Measurements from ENCODE around the gene NOS1AP. TPM values are rescaled to one million over a fixed set of nuclear protein-coding genes. Genes with fewer than 3 reads are reported as not detected.
A peak's percentile ranks its signal among the peaks of the same experiment; 100 is the strongest.

The NOS1AP gene
- total RNA-seq, 1 experiment from 2014 or later, result 14.7 TPM

- TF ChIP-seq CTCF (IDR thresholded peaks at IDR 0.05), result peak; percentile 49; the same call in 1 of the 2 replicates
- TF ChIP-seq NFE2L1 (CRISPR knock-in tag; IDR thresholded peaks at IDR 0.05), result no peak
- ChIA-PET CTCF (interaction anchor here (0.5 to 2.3 kb wide), 49 partner anchors 8 to 492 kb away, joined by 3 to 27 read pairs (median 4); partner anchors contain the start of genes C1orf226 and OLFML2B), POLR2A (no interaction called here)
- no peak overlapping the region for H3K27ac Mint-ChIP-seq
- ATAC-seq (peak; percentile 79), DNase-seq (ENCODE audit: low spot score) (no peak)
- no peak overlapping the region for H3K4me3 Mint-ChIP-seq
- H3K27me3 Mint-ChIP-seq (ENCODE audit: low read depth), result no peaks in the 10 kb centered on the region
- peaks cover 8% of the 10 kb centered on the region for H3K36me3 Mint-ChIP-seq
- no peaks in the 10 kb centered on the region for H3K9me3 Mint-ChIP-seq
- H3K4me1 Mint-ChIP-seq, result peaks cover 12% of the 10 kb centered on the region
These were observed 288.3 kb downstream of the NOS1AP start for GRCh38 chr1:162357681-162358266.

DNA sequence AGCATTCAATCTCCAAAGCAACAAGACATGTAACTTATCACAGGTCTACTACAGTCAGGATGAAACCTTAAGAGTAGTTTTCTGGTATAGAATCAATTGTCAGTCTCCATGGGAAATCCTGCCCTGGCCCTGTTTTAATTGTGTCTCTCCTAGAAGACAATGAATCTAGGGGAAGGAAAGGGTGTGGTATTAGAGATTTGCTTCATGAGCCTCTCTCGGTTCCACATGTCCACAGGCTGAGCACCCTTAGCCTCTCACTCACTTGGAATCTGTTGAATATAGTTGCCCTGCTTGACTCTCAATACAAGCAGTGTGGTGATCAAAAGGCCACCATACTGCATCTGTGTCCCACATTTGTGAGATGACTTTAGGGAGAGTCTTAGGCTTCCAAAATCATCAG lies 289.4 kb downstream of the NOS1AP start:
- no peaks in the 10 kb centered on the region for H3K27me3 Mint-ChIP-seq (ENCODE audit: low read depth)
- ATAC-seq, result no peak

GRCh38 chr1:162359523-162360236 lies 290.2 kb downstream of the NOS1AP start:
- no peaks in the 10 kb centered on the region for H3K4me1 Mint-ChIP-seq
- ChIA-PET POLR2A (no interaction called here), CTCF (no interaction called here)
- H3K36me3 Mint-ChIP-seq, result peaks cover 8% of the 10 kb centered on the region
- H3K27ac Mint-ChIP-seq, result no peak overlapping the region
- TF ChIP-seq ZNF416 (CRISPR knock-in tag; IDR thresholded peaks at IDR 0.05), result no peak
- TF ChIP-seq, protein P1, sequence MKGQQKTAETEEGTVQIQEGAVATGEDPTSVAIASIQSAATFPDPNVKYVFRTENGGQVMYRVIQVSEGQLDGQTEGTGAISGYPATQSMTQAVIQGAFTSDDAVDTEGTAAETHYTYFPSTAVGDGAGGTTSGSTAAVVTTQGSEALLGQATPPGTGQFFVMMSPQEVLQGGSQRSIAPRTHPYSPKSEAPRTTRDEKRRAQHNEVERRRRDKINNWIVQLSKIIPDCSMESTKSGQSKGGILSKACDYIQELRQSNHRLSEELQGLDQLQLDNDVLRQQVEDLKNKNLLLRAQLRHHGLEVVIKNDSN (CRISPR knock-in tag; IDR thresholded peaks at IDR 0.05), result no peak
- TF ChIP-seq CREB1 (CRISPR knock-in tag; IDR thresholded peaks at IDR 0.05), result no peak
- TF ChIP-seq, protein P2, sequence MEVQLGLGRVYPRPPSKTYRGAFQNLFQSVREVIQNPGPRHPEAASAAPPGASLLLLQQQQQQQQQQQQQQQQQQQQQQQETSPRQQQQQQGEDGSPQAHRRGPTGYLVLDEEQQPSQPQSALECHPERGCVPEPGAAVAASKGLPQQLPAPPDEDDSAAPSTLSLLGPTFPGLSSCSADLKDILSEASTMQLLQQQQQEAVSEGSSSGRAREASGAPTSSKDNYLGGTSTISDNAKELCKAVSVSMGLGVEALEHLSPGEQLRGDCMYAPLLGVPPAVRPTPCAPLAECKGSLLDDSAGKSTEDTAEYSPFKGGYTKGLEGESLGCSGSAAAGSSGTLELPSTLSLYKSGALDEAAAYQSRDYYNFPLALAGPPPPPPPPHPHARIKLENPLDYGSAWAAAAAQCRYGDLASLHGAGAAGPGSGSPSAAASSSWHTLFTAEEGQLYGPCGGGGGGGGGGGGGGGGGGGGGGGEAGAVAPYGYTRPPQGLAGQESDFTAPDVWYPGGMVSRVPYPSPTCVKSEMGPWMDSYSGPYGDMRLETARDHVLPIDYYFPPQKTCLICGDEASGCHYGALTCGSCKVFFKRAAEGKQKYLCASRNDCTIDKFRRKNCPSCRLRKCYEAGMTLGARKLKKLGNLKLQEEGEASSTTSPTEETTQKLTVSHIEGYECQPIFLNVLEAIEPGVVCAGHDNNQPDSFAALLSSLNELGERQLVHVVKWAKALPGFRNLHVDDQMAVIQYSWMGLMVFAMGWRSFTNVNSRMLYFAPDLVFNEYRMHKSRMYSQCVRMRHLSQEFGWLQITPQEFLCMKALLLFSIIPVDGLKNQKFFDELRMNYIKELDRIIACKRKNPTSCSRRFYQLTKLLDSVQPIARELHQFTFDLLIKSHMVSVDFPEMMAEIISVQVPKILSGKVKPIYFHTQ (CRISPR knock-in tag; IDR thresholded peaks at IDR 0.05), result no peak
- no peak for TF ChIP-seq ZNF317 (CRISPR knock-in tag; IDR thresholded peaks at IDR 0.05; ENCODE audit: borderline replicate concordance, low read depth)
- TF ChIP-seq, protein P3, sequence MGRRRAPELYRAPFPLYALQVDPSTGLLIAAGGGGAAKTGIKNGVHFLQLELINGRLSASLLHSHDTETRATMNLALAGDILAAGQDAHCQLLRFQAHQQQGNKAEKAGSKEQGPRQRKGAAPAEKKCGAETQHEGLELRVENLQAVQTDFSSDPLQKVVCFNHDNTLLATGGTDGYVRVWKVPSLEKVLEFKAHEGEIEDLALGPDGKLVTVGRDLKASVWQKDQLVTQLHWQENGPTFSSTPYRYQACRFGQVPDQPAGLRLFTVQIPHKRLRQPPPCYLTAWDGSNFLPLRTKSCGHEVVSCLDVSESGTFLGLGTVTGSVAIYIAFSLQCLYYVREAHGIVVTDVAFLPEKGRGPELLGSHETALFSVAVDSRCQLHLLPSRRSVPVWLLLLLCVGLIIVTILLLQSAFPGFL (CRISPR knock-in tag; IDR thresholded peaks at IDR 0.05; ENCODE audit: borderline replicate concordance), result no peak
- TF ChIP-seq, protein P4, sequence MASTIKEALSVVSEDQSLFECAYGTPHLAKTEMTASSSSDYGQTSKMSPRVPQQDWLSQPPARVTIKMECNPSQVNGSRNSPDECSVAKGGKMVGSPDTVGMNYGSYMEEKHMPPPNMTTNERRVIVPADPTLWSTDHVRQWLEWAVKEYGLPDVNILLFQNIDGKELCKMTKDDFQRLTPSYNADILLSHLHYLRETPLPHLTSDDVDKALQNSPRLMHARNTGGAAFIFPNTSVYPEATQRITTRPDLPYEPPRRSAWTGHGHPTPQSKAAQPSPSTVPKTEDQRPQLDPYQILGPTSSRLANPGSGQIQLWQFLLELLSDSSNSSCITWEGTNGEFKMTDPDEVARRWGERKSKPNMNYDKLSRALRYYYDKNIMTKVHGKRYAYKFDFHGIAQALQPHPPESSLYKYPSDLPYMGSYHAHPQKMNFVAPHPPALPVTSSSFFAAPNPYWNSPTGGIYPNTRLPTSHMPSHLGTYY (CRISPR knock-in tag; IDR thresholded peaks at IDR 0.05), result no peak
- TF ChIP-seq PRRX2 (CRISPR knock-in tag; IDR thresholded peaks at IDR 0.05), result no peak
- no peak for TF ChIP-seq NFYB (CRISPR knock-in tag; conservative IDR thresholded peaks at IDR 0.05; ENCODE audit: low read depth)
- TF ChIP-seq JUN (CRISPR knock-in tag; IDR thresholded peaks at IDR 0.05), result no peak
- ATAC-seq (no peak), DNase-seq (ENCODE audit: low spot score) (no peak)
- no peaks in the 10 kb centered on the region for H3K27me3 Mint-ChIP-seq (ENCODE audit: low read depth)
- H3K9me3 Mint-ChIP-seq, result no peaks in the 10 kb centered on the region
- H3K4me3 Mint-ChIP-seq, result no peak overlapping the region

More for the DNA sequence above, 289.4 kb downstream of the NOS1AP start:
- POLR2A ChIA-PET, result no interaction called here
- no peaks in the 10 kb centered on the region for H3K9me3 Mint-ChIP-seq
- no peak for TF ChIP-seq NR1H2 (CRISPR knock-in tag; IDR thresholded peaks at IDR 0.05)
- TF ChIP-seq ZNF317 (CRISPR knock-in tag; IDR thresholded peaks at IDR 0.05; ENCODE audit: borderline replicate concordance, low read depth), result no peak
- TF ChIP-seq ZBTB43 (CRISPR knock-in tag; IDR thresholded peaks at IDR 0.05), result no peak
- TF ChIP-seq ZBTB21 (CRISPR knock-in tag; IDR thresholded peaks at IDR 0.05; ENCODE audit: borderline replicate concordance), result no peak
- TF ChIP-seq NR3C1 (CRISPR knock-in tag; conservative IDR thresholded peaks at IDR 0.05; ENCODE audit: low read depth), result no peak
- TF ChIP-seq, protein P5, sequence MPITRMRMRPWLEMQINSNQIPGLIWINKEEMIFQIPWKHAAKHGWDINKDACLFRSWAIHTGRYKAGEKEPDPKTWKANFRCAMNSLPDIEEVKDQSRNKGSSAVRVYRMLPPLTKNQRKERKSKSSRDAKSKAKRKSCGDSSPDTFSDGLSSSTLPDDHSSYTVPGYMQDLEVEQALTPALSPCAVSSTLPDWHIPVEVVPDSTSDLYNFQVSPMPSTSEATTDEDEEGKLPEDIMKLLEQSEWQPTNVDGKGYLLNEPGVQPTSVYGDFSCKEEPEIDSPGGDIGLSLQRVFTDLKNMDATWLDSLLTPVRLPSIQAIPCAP (CRISPR knock-in tag; IDR thresholded peaks at IDR 0.05), result no peak
- peaks cover 8% of the 10 kb centered on the region for H3K36me3 Mint-ChIP-seq
- H3K4me1 Mint-ChIP-seq, result peaks cover under 1% of the 10 kb centered on the region; the same call in 1 of the 2 replicates
- no peak overlapping the region for H3K4me3 Mint-ChIP-seq
- no peak for DNase-seq (ENCODE audit: low spot score)
- CTCF ChIA-PET, result no interaction called here
- H3K27ac Mint-ChIP-seq, result no peak overlapping the region

Measured in WTC11 (cell line).